Measurements from ENCODE around the gene GALR3. TPM values are rescaled to one million over a fixed set of nuclear protein-coding genes. Genes with fewer than 3 reads are reported as not detected.
A peak's percentile ranks its signal among the peaks of the same experiment; 100 is the strongest.

The GALR3 gene
- total RNA-seq, 3 donors from 2014 or later (not counting 1 experiment from before 2014, with no cell fraction given): 0.24 to 0.32 TPM; not detected in 1

DNA sequence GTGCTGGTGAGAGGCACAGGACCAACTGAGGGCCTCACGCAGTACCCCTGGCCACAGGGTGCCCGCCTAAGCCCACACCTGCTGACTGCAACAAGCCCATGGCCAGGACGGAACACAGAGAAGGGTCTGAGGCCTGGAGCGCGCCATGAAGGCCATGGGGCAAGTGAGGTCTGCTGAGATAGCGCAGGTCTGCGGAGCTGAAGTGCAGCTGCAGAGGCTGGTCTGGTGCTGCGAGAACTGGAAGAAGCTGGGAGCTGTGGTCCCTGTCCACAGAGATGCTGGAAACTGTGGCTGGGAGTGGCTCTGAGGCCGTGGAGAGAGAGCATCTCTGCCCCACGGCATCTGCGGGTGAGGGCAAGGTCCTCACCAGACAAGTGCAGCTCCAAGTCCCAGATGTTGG, 8.3 kb downstream of the GALR3 start:
- Histone ChIP-seq H3K4me1 (ENCODE audit: control insufficient read depth, insufficient read depth, low read length) (no peaks in the 10 kb centered on the region), H3K9me3 (ENCODE audit: control insufficient read depth, insufficient read depth, low read length) (no peaks in the 10 kb centered on the region), H3K27ac (ENCODE audit: low read length) (no peak overlapping the region), H3K4me3 (ENCODE audit: low read length) (no peak overlapping the region), H3K36me3 (ENCODE audit: control insufficient read depth, insufficient read depth, low read length) (peaks cover 36% of the 10 kb centered on the region), H3K27me3 (ENCODE audit: control insufficient read depth, insufficient read depth, low read length) (no peaks in the 10 kb centered on the region)
- TF ChIP-seq, protein P1, sequence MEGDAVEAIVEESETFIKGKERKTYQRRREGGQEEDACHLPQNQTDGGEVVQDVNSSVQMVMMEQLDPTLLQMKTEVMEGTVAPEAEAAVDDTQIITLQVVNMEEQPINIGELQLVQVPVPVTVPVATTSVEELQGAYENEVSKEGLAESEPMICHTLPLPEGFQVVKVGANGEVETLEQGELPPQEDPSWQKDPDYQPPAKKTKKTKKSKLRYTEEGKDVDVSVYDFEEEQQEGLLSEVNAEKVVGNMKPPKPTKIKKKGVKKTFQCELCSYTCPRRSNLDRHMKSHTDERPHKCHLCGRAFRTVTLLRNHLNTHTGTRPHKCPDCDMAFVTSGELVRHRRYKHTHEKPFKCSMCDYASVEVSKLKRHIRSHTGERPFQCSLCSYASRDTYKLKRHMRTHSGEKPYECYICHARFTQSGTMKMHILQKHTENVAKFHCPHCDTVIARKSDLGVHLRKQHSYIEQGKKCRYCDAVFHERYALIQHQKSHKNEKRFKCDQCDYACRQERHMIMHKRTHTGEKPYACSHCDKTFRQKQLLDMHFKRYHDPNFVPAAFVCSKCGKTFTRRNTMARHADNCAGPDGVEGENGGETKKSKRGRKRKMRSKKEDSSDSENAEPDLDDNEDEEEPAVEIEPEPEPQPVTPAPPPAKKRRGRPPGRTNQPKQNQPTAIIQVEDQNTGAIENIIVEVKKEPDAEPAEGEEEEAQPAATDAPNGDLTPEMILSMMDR (IDR thresholded peaks at IDR 0.05): no peak
- ATAC-seq: no peak
- Mint-ChIP-seq H3K27ac (no peak overlapping the region), H3K27me3 (ENCODE audit: low read depth in 2 of 2) (no peaks in the 10 kb centered on the region), H3K4me1 (no peaks in the 10 kb centered on the region), H3K9me3 (no peaks in the 10 kb centered on the region), H3K36me3 (no peaks in the 10 kb centered on the region), H3K4me3 (no peak overlapping the region)
- DNase-seq: no peak
- WGBS (ENCODE audit: insufficient coverage): 97% methylated on average over 11 of the region's 11 CpGs
- intact Hi-C loops (cut with micrococcal nuclease): no loop called here

DNA sequence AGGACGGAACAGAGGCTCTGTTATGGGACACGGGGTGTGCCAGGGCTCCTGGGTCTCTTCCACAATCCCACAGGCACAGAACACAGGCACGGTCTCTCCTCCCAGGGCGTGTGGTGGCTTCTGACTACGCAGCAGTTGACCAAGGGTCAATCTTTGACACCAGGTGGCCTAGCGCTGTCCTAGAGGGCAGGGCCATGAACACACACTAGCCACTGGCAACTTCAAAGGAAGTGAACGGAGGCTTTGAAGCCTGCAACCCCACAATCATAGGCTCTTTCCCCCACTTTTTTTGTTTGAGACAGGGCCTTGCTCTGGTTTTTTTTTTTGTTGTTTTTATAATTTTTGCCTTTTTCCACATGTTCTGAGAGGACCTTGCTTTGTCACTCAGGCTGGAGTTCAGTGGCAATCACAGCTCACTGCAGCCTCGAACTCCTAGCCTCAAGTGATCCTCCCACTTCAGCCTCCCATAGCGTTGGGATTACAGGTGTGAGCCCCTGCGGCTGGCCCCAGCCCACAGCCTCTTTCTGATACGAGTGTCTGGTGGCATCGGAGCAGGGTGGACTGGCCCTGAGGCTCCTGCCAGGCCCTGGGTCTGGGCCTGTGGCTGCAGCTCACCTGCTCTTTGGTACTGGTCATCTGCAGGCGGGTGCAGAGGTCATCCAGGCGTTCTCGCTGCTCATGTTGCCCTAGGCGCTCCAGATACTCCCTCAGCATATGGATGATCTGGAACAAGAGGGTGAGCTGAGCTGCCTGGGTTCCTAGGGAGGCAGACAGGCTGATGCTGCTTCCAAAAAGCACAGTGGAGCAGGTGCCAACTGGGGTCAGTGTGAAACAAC, 9.1 kb downstream of the GALR3 start:
- intact Hi-C loops (cut with micrococcal nuclease): no loop called here
- Histone ChIP-seq H3K27me3 (ENCODE audit: control insufficient read depth, insufficient read depth, low read length) (no peaks in the 10 kb centered on the region), H3K4me1 (ENCODE audit: control insufficient read depth, insufficient read depth, low read length) (no peaks in the 10 kb centered on the region), H3K4me3 (ENCODE audit: low read length) (no peak overlapping the region), H3K27ac (ENCODE audit: low read length) (no peak overlapping the region), H3K36me3 (ENCODE audit: control insufficient read depth, insufficient read depth, low read length) (peaks cover 39% of the 10 kb centered on the region), H3K9me3 (ENCODE audit: control insufficient read depth, insufficient read depth, low read length) (no peaks in the 10 kb centered on the region)
- 95% methylated on average over 15 of the region's 16 CpGs for WGBS (ENCODE audit: insufficient coverage)
- Mint-ChIP-seq H3K27ac (no peak overlapping the region), H3K4me3 (no peak overlapping the region), H3K4me1 (no peaks in the 10 kb centered on the region), H3K9me3 (no peaks in the 10 kb centered on the region), H3K36me3 (no peaks in the 10 kb centered on the region), H3K27me3 (ENCODE audit: low read depth in 2 of 2) (no peaks in the 10 kb centered on the region)
- ATAC-seq (no peak), DNase-seq (no peak)
- TF ChIP-seq, protein P1 (IDR thresholded peaks at IDR 0.05): no peak

DNA sequence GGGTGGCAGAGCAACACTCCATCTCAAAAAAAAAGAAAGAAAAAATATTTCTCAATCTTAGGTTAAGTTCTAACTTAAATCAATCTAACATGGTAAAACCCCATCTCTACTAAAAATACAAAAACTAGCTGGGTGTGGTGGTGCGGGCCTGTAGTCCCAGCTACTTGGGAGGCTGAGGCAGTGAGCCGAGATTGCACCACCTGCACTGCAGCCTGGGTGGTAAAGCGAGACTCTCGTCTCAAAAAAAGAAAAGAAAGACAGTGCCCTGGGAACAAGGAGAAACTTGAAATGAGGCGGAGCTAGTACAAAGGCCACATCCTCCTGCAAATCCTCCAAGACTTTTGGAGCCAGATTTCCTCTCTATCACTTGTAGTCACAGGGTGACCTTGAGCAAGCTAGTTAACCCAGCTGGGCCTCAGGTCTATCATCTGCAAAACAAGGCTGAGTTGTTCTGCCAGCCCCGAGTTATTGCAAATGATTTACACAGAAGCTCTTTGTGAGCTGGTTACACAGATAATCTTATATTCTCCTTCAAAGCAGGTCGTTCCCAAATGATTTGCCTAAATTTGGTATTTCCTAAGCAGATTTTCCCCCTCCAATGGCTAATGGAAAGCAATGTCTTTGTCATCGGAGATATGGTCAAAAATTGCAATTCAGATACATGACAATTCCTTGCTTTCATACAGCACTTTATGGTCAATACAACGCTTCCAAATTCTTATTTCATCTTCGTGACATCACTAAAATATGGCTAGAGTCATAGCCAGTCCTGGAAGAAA, 19.0 kb downstream of the GALR3 start:
- WGBS (ENCODE audit: insufficient coverage): 89% methylated on average over 10 of the region's 10 CpGs
- TF ChIP-seq, protein P1 (IDR thresholded peaks at IDR 0.05): no peak
- ATAC-seq (no peak), DNase-seq (no peak)
- Histone ChIP-seq H3K4me3 (ENCODE audit: low read length) (no peak overlapping the region), H3K27ac (ENCODE audit: low read length) (no peak overlapping the region), H3K27me3 (ENCODE audit: control insufficient read depth, insufficient read depth, low read length) (no peaks in the 10 kb centered on the region), H3K4me1 (ENCODE audit: control insufficient read depth, insufficient read depth, low read length) (peaks cover 14% of the 10 kb centered on the region), H3K9me3 (ENCODE audit: control insufficient read depth, insufficient read depth, low read length) (no peaks in the 10 kb centered on the region), H3K36me3 (ENCODE audit: control insufficient read depth, insufficient read depth, low read length) (peaks cover 16% of the 10 kb centered on the region)
- Mint-ChIP-seq H3K4me3 (peak overlapping the region; percentile 70), H3K4me1 (peaks cover 9 to 13% of the 10 kb centered on the region in 2 donors), H3K36me3 (no peaks in the 10 kb centered on the region), H3K9me3 (no peaks in the 10 kb centered on the region), H3K27me3 (ENCODE audit: low read depth in 2 of 2) (no peaks in the 10 kb centered on the region), H3K27ac (peak overlapping the region; percentile 76 to 88)
- intact Hi-C loops (cut with micrococcal nuclease): loop anchor here (5.0 to 10.0 kb wide), 2 partner anchors 35 to 207 kb away; partner anchors contain the start of genes GCAT and SH3BP1
